HG02943 (cell line): Measurements from ENCODE around the gene MFAP4.

Source experiments
- ATAC-seq: cut with Tn5 transposase; IDR thresholded peaks from one replicate; pipeline ENCODE4 v1.9.1; 2021; ENCODE audit warnings: mild to moderate bottlenecking, low read depth, moderate library complexity; ENCODE audit not compliant: unreplicated experiment

MFAP4 gene

GRCh38 chr17:19372866-19373504 is 14.0 kb downstream of the MFAP4 start:
- ATAC-seq: no peak

DNA sequence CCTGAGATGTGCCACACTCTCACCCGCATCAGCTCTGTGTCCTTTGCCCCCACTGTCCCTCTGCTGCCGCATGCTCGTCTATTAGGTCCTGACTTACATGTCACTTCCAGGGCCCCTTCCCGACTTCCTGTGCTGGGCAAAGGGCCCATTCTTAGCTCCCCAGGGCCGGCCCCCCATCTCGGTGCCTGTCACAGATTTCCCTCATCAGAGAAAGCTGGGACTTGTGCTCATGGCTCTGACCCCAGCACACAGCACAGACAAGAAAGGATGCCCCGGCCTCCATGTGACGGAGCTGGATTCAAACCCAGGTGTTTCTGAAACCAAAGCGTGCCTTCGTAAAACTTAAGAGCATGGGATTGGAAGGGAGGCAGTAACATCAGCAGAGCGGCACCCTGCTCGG is 14.6 kb downstream of the MFAP4 start:
- no peak for ATAC-seq

DNA sequence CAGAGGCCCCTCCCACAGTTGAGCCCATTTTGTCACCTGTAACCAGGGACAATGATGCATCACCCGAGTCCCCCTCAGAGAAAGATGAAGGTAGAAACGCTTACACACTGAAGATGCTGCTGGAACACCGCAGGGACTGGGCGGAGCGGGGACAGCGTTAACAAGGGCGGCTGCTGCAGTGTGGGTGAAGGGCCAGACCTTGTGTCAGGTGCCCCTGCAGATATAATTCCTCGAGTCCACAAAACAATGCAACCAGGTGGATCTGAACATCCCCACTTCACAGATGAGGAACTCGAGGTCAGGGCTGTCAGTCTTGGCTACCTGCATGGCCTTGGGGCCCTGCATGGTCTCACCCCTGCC is 15.0 kb downstream of the MFAP4 start:
- ATAC-seq: no peak

DNA sequence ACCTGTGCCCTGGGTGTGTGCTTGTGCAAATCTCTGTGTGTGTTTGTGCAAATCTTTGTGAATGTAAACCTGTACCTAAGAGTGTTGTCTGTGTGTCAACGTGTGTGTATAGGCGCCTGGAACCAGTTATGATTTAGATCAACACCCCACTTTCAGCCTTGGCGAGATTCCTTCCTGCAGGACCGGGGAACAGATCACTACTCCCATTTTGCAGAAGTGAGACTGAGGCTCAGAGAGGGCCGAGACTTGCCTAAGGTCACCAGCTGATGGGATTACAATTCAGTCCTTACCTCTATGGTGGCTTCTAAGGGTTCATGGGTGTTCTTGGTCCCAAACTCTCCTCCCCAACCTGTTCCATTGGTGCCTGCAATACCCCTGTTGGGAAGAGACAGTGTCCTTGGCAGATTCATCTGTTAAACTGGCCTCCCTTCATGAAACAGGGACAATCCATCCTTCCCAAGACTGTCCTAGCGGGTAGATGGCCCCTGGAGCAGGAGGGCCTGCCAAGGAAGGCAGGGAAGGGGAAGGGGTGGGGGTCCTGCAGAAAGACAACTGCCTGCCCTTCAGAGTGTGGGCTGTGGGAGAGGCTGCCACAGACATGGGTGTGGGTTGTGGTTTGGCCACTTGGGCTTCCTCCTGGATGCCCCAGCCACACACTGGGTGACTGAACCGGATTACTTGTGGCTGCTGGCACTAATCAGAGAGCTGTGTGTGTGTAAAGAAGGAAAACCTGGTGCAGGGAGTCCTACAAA is 15.6 kb downstream of the MFAP4 start:
- no peak for ATAC-seq

- no peak for ATAC-seq
Observed at GRCh38 chr17:19370493-19370960, 16.5 kb downstream of the MFAP4 start.

- no peak for ATAC-seq
Observed at GRCh38 chr17:19369846-19370492, 17.0 kb downstream of the MFAP4 start.

GRCh38 chr17:19369107-19369778 is 17.7 kb downstream of the MFAP4 start:
- no peak for ATAC-seq

GRCh38 chr17:19368229-19368628 is 18.8 kb downstream of the MFAP4 start:
- ATAC-seq: no peak

- no peak for ATAC-seq
Observed at GRCh38 chr17:19366637-19366972, 20.4 kb downstream of the MFAP4 start.

DNA sequence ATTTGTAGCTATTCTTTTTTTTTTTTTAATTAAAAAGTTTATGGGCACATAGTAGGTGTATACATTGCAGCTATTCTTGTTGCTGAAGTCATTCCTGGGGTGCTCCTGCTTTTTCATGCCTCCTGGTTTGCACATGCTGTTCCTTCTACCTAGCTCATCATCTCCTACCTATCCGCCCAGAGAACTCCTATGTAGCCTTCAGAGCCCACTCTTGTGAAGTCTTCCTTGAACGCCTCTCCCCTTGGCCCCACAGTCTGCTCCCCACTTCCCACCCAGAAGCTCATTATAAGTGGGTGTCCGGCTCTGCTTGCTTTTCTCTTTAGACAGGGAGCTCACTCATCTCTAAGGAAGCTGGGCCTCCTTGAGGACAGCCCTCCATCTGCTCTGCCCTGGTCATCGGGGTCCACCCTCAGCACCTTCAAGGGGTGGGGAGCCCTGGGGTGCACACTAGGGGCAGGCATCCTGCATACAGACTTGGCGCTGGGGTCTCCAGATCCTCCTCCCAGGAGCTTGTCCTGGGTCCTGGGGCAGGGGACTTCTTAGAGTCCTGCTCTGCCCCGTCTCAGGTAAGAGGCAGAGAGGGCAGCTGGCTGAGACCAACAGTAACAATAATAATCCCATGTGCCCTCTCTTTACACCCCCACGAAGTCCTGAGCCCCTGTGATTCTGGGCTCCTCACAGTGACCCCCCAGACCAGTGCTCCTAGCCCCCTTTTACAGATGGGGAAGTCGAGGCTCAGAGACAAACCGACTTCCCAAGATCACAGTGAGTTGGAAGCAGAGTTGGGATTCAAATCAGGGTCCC is 21.0 kb downstream of the MFAP4 start:
- ATAC-seq: no peak

- ATAC-seq: no peak
Observed at GRCh38 chr17:19365499-19365817, 21.5 kb downstream of the MFAP4 start.

- no peak for ATAC-seq
Observed at GRCh38 chr17:19364699-19365498, 22.1 kb downstream of the MFAP4 start.

- no peak for ATAC-seq
Observed at GRCh38 chr17:19363460-19364035, 23.4 kb downstream of the MFAP4 start.

DNA sequence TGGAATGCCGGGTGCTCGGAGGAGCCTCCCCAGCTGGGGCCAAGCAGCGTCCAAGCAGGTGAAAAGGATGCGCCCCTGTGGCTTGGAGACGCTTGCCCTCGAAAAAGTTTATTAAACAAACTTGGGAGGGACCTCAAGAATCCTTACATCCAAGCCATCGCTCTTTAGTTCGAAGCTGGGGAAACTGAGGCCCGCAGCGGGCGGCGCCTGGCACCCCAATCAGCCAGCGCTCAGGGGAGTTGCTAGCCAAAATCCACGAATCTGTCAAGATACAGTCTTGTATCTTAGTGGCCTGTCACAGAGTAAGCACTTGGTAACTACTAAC is 23.9 kb downstream of the MFAP4 start:
- ATAC-seq: no peak

- ATAC-seq: peak; percentile 77
Observed at GRCh38 chr17:19362277-19363113, 24.5 kb downstream of the MFAP4 start, which contains the start of gene B9D1. Gene B9D1 (minus strand): TSS chr17:19362723. CDS start chr17:19362569, 154 bp downstream.

DNA sequence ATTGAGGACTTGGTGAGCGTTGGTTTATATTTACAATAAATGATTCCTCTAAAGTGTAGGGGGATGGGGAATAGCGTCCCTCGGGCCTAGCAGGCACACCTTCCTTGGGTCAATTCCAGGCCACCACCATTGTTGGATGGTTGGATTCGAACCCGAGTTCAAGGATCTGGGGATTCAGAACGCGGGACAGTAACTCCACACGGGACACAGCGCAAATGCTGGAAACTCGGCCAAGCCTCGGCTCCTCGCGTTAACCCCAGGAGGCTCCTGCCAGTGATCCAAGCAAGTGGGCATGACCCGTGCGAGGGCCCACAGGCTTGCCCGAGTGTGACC is 25.1 kb downstream of the MFAP4 start:
- no peak for ATAC-seq

DNA sequence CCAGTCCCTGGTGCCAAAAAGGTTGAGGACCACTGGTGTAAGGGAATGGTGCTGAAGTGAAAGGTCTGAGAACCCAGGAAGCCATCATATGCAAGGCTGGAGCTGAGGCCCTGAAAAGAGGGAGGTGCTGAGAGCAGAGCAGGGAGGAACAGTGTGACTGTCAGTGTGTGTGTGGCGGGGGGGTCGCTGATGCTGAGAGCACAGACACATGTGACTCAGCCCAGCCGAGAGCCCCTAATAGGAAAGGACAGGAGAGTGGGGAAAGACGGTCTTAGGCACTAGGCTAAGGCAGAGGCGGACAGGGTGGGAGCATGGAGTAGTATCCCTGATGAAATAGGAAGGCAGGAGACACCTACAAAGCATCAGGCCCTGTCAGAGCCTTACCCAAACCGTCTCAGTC is 25.7 kb downstream of the MFAP4 start:
- no peak for ATAC-seq

DNA sequence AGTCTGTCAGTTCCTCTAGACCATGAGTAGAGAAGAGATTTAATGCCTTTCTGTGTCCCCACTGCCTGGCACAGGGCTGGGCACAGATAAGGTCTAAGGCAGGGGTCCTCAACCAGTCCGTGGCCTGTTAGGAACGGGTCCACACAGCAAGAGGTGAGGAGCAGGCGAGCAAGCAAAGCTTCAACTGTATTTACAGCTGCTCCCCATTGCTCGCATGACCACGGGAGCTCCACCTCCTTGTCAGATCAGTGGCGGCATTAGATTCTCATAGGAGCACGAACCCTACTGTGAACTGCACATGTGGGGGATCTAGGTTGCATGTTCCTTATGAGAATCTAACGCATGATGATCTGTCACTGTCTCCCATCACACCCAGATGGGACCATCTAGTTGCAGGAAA is 26.2 kb downstream of the MFAP4 start:
- ATAC-seq: no peak

- ATAC-seq: no peak
Observed at GRCh38 chr17:19359856-19360255, 27.1 kb downstream of the MFAP4 start.
